GM10266 (cell line): ENCODE data around the gene MAMLD1.
A peak's percentile ranks its signal among the peaks of the same experiment; 100 is the strongest.

Source experiments
- DNase-seq: peaks from one replicate; pipeline ENCODE4 v3.0.0; 2012; ENCODE audit errors: extremely low spot score
- TF ChIP-seq, protein P1 (sequence below): IDR thresholded peaks from 2 replicates; pipeline ENCODE4 v1.5.1; 2012; ENCODE audit warnings: mild to moderate bottlenecking, low read depth; ENCODE audit not compliant: control insufficient read depth, insufficient read depth; ENCODE audit errors: missing control alignments

Gene MAMLD1

DNA sequence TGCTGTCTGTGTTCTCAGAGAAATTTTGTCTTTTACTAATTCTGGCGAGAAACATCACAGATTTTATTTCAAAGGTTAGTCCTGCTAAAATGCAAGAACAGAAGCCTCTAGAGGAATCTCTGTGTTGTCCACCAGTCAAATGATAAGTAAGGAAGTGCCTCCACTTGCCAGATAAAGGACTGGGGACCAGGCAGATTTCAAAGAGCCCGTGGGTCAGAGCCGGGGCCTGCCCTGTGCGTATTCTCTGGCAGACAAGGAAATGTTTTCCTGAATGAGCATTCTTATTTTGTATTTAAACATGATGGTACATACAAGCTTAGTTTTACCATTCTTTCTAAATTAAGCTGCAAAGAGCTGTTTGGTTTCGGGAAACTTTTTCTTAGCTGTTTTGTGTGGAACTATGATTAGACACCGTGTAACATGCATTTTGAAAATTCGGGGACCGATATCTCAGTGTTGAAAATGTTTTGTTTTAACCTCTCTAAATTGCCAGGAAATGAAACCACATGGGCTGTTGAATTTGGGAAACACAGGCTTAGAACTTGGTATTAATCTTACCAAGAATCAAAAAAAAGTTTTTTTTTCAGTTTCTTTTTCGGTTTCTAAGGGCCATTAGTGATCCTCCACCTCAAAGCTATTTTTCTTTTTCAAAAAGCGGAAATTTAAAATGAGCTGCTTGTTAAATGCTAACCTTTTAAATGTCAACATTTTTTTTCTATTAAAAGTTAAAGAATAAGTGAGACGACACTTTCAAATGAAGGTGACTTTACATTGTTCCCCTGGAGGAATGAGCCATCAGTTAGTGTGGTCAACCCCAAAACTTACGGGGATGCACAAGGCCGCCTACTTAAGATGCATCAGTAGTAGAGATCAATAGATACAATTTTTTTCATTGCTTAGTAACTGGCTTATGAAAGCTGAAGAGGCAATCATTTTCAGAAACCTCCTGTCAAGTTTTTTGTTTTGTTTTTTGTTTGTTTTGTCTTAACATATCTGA is 115.7 kb downstream of the MAMLD1 start:
- TF ChIP-seq, protein P1, sequence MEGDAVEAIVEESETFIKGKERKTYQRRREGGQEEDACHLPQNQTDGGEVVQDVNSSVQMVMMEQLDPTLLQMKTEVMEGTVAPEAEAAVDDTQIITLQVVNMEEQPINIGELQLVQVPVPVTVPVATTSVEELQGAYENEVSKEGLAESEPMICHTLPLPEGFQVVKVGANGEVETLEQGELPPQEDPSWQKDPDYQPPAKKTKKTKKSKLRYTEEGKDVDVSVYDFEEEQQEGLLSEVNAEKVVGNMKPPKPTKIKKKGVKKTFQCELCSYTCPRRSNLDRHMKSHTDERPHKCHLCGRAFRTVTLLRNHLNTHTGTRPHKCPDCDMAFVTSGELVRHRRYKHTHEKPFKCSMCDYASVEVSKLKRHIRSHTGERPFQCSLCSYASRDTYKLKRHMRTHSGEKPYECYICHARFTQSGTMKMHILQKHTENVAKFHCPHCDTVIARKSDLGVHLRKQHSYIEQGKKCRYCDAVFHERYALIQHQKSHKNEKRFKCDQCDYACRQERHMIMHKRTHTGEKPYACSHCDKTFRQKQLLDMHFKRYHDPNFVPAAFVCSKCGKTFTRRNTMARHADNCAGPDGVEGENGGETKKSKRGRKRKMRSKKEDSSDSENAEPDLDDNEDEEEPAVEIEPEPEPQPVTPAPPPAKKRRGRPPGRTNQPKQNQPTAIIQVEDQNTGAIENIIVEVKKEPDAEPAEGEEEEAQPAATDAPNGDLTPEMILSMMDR: no peak
- DNase-seq: peak; percentile 7

- DNase-seq: peak; percentile 10
- TF ChIP-seq, protein P1: no peak
These were observed 119.6 kb downstream of the MAMLD1 start for GRCh38 chrX:150482537-150483206.

GRCh38 chrX:150483356-150483985 is 120.4 kb downstream of the MAMLD1 start:
- TF ChIP-seq, protein P1: no peak
- DNase-seq: no peak

- DNase-seq: no peak
- TF ChIP-seq, protein P1: peak; percentile 29
These were observed 122.9 kb downstream of the MAMLD1 start for GRCh38 chrX:150486011-150486410.

DNA sequence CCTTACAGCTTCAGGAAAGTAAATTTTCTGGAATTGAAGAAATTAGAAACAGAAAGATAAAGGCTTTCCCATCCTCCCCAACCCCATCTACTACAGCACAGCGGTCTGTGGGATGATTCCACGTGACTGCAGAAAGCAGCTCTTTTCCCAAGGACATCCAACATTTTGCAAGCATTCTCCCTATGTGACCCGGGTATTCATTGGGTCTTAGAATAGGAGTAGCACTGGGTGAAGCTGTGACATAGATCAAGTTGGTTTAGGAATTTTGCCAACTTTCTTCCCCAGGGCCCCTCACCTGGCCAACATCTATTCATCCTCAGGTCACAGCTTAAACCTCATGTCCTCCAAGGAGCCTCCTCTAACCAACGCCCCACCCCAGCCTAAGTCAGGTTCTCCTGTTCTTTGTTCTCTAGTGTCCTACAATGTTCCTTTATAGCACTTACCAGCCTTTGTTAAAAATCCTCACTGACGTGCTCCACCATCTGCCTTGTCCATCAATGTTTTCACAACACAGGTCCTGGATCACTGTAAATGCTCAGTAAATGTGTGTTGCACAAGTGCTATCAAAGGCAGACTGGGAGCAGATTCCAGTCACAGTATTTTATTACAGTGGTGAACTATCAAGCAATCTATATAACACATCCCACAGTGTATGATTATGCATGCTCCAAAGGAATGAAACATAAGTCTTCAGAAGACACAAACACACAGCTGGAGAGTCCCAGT is 124.4 kb downstream of the MAMLD1 start:
- TF ChIP-seq, protein P1: no peak
- DNase-seq: no peak

- TF ChIP-seq, protein P1: no peak
- DNase-seq: no peak
These were observed 126.4 kb downstream of the MAMLD1 start for GRCh38 chrX:150489359-150490015.
